CD14-positive monocyte (primary cell): Measurements from ENCODE around the gene VTI1A. TPM values are rescaled to one million over a fixed set of nuclear protein-coding genes. Genes with fewer than 3 reads are reported as not detected.
A peak's percentile ranks its signal among the peaks of the same experiment; 100 is the strongest.

ENCODE experiments used
- DNase-seq, 3 donors: peaks; one replicate each; pipeline ENCODE4 v3.0.0-alpha.2; 2011 to 2022
- H2AFZ ChIP-seq: 2 replicates; pipeline ENCODE4 v1.6.0; 2012; ENCODE audit warnings: mild to moderate bottlenecking, low read depth, low read length, inconsistent platforms; ENCODE audit not compliant: insufficient read depth, poor library complexity, severe bottlenecking
- H3K27ac ChIP-seq, 2 donors: 1 replicate in 1 of 2; 2 replicates in 1 of 2; pipeline ENCODE4 v1.5.1; 2012 to 2013; ENCODE audit warnings: low read length in 2 of 2, control low read depth in 1 of 2, inconsistent platforms in 1 of 2, low read depth in 1 of 2, mild to moderate bottlenecking in 1 of 2
- H3K27me3 ChIP-seq, 2 donors: one replicate each; pipeline versions ENCODE4 v1.6.0 to v1.6.1; 2011 to 2013; ENCODE audit warnings: low read length in 2 of 2; ENCODE audit not compliant: control insufficient read depth in 2 of 2, insufficient read depth in 2 of 2
- H3K36me3 ChIP-seq, 2 donors: replicated peaks in 1 of 2; 1 replicate in 1 of 2; 2 replicates in 1 of 2; pipeline versions ENCODE4 v1.5.1 to v1.6.1; 2012 to 2013; ENCODE audit warnings: low read length in 2 of 2, control low read depth in 1 of 2, inconsistent platforms in 1 of 2, mild to moderate bottlenecking in 1 of 2; ENCODE audit not compliant: insufficient read depth in 2 of 2, control insufficient read depth in 1 of 2
- H3K4me1 ChIP-seq, 2 donors: 1 replicate in 1 of 2; 2 replicates in 1 of 2; pipeline versions ENCODE4 v1.5.1 to v1.6.1; 2012 to 2013; ENCODE audit warnings: low read length in 2 of 2, control low read depth in 1 of 2, inconsistent platforms in 1 of 2, mild to moderate bottlenecking in 1 of 2, moderate library complexity in 1 of 2; ENCODE audit not compliant: insufficient read depth in 2 of 2, control insufficient read depth in 1 of 2
- H3K4me2 ChIP-seq: replicated peaks from 2 replicates; pipeline ENCODE3; 2012; ENCODE audit warnings: low read length, moderate library complexity, mild to moderate bottlenecking; ENCODE audit not compliant: poor library complexity, severe bottlenecking; ENCODE audit errors: extremely low read depth
- H3K4me3 ChIP-seq, 3 experiments: fragments of 200-600 bp in 1 of 3; sonication (generic) in 1 of 3; replicated peaks in 1 of 3; 1 replicate in 2 of 3; 2 replicates in 1 of 3; pipeline ENCODE4 v1.5.1; 2011 to 2013; ENCODE audit warnings: low read length in 3 of 3, mild to moderate bottlenecking in 3 of 3, control low read depth in 2 of 3, low read depth in 2 of 3, inconsistent platforms in 1 of 3, moderate library complexity in 1 of 3
- H3K79me2 ChIP-seq: 2 replicates; pipeline ENCODE4 v1.6.0; 2012; ENCODE audit warnings: mild to moderate bottlenecking, control low read depth, inconsistent platforms, low read length, moderate library complexity; ENCODE audit not compliant: insufficient read depth
- H3K9ac ChIP-seq: 2 replicates; pipeline ENCODE4 v1.6.0; 2017; ENCODE audit warnings: low read length, mild to moderate bottlenecking; ENCODE audit not compliant: insufficient read depth, poor library complexity, severe bottlenecking
- H3K9me3 ChIP-seq, 2 donors: replicated peaks in 1 of 2; 1 replicate in 1 of 2; 2 replicates in 1 of 2; pipeline versions ENCODE4 v1.5.1 to v1.6.1; 2012 to 2013; ENCODE audit warnings: low read length in 2 of 2, control low read depth in 1 of 2; ENCODE audit not compliant: control insufficient read depth in 1 of 2, insufficient read depth in 1 of 2
- H4K20me1 ChIP-seq: 2 replicates; pipeline ENCODE4 v1.6.0; 2012; ENCODE audit warnings: mild to moderate bottlenecking, low read length, control low read depth, moderate library complexity; ENCODE audit not compliant: insufficient read depth
- H3K27ac Mint-ChIP-seq, 7 donors: one replicate each; pipeline ENCODE4 v1.8.0; 2020; ENCODE audit warnings: mild to moderate bottlenecking in 7 of 7, mixed read lengths in 7 of 7, moderate library complexity in 6 of 7, inconsistent platforms in 2 of 7
- H3K27me3 Mint-ChIP-seq, 3 donors: one replicate each; pipeline ENCODE4 v1.8.0; 2021 to 2022; ENCODE audit warnings: low read depth in 3 of 3, mild to moderate bottlenecking in 3 of 3, mixed read lengths in 3 of 3, moderate library complexity in 3 of 3, inconsistent platforms in 1 of 3
- H3K36me3 Mint-ChIP-seq, 2 donors: one replicate each; pipeline ENCODE4 v1.8.0; 2020; ENCODE audit warnings: mixed read lengths in 2 of 2, inconsistent platforms in 1 of 2, mild to moderate bottlenecking in 1 of 2
- H3K4me1 Mint-ChIP-seq: one replicate; pipeline ENCODE4 v1.8.0; 2020; ENCODE audit warnings: mild to moderate bottlenecking, mixed read lengths
- H3K4me3 Mint-ChIP-seq, 2 donors: one replicate each; pipeline ENCODE4 v1.8.0; 2020; ENCODE audit warnings: mild to moderate bottlenecking in 2 of 2, mixed read lengths in 2 of 2, moderate library complexity in 1 of 2
- H3K9me3 Mint-ChIP-seq, 7 donors: one replicate each; pipeline ENCODE4 v1.8.0; 2020 to 2022; ENCODE audit warnings: mixed read lengths in 7 of 7, mild to moderate bottlenecking in 6 of 7, moderate library complexity in 6 of 7, inconsistent platforms in 2 of 7
- CTCF ChIP-seq: fragments of 200-600 bp; IDR thresholded peaks from one replicate; pipeline ENCODE4 v1.8.0; 2022; ENCODE audit warnings: antibody characterized with exemption, mild to moderate bottlenecking
- WGBS: methylation state at CpG from one replicate; pipeline ENCODE4 v1.1.5; 2013; ENCODE audit warnings: missing lambda C conversion rate; ENCODE audit not compliant: insufficient coverage; 5-methylcytosine and 5-hydroxymethylcytosine counted together
- intact Hi-C, 2 donors: fragments of 100-400 bp; cut with micrococcal nuclease; formaldehyde crosslinking; loops; one replicate each; pipeline versions ENCODE4 v1.15.0 to v1.15.1; 2023
- polyA plus RNA-seq, 3 donors: library from polyadenylated mRNA; depleted of rRNA in 1 of 3; unstranded in 2 of 3; stranded (reverse) in 1 of 3; fragments of 300-500 nt in 2 of 3; fragments of >200 nt in 1 of 3; fragmentation: Illumina TruSeq in 2 of 3; gene quantifications; 1 replicate in 2 of 3; 2 replicates in 1 of 3; pipeline ENCODE4 v1.2.3, GENCODE V29; 2012 to 2021

VTI1A gene
- polyA plus RNA-seq, 3 donors = 23.6 to 25.4 (median 24.1) TPM

GRCh38 chr10:112813866-112814591, 367.0 kb downstream of the VTI1A start:
- Mint-ChIP-seq H3K27ac (peak overlapping the region in 6 of 7 donors; percentile 46 to 96 (median 78)), H3K4me1 (peaks cover 63% of the 10 kb centered on the region), H3K4me3 (peak overlapping the region; percentile 14 to 53), H3K27me3 (peaks cover 0 to 3% (median 1%) of the 10 kb centered on the region in 3 donors), H3K9me3 (peaks cover 0 to 7% (median 0%) of the 10 kb centered on the region in 7 donors), H3K36me3 (peaks cover 38 to 43% of the 10 kb centered on the region in 2 donors)
- no peak overlapping the region for H3K9ac ChIP-seq
- H3K27me3 ChIP-seq = no peaks in the 10 kb centered on the region
- H3K9me3 ChIP-seq = no peaks in the 10 kb centered on the region
- WGBS = 46% methylated on average over 11 of the region's 16 CpGs
- TF ChIP-seq CTCF = no peak
- no peaks in the 10 kb centered on the region for H3K79me2 ChIP-seq
- H3K4me1 ChIP-seq = peaks cover 44 to 49% of the 10 kb centered on the region in 2 donors
- H3K4me3 ChIP-seq = no peak overlapping the region
- H3K36me3 ChIP-seq = peaks cover 0 to 9% of the 10 kb centered on the region in 2 donors
- H4K20me1 ChIP-seq = no peaks in the 10 kb centered on the region
- H3K27ac ChIP-seq = peak overlapping the region in 1 of 2 donors; percentile 6
- intact Hi-C loops = loop anchor here (2.0 to 10.0 kb wide), 2 partner anchors 135 to 141 kb away; partner anchors contain the start of gene TCF7L2 (in 1 of the 2)
- H2AFZ ChIP-seq = no peak overlapping the region
- peak; percentile 8 to 21 (median 19) for DNase-seq
- no peak overlapping the region for H3K4me2 ChIP-seq

DNA sequence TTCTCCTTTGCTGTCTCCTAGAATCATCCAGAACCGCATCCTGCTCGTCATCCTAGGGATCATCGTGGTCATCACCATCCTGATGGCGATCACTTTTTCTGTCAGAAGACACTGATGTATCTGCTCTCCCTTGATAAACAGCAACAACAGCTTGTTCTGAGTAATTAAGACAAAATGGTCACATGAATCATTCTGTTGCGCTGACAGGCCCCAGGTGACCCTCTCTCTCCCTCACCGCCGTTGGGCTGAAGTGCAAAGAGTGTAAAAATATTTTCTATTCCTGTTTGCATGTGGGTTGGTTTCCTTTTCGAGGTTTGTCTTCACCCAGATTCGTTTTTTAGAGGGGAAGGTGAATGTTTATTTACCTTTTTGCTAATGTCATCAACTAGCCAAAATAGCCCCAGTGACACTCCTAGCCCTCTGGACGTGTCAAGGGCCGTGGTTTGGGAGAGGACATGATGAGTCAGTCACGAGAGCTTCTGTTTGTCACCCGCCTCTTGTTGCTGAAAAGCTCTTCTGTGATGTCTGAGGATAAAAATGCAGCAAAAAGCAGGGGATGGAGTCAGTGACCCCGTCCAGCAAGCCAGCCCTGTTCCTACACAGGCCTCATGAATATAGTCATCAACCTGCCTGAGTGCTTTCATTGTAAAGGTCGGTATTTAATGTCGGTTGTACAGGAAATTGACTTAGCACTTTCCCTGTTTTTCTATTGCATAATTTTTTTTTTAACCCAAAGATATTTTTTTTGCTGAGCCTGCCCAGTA, 368.4 kb downstream of the VTI1A start:
- H3K4me1 Mint-ChIP-seq = peaks cover 77% of the 10 kb centered on the region
- Histone ChIP-seq H3K36me3 (peaks cover 0 to 7% of the 10 kb centered on the region in 2 donors), H2AFZ (peak overlapping the region; percentile 37), H3K4me3 (peak overlapping the region in 2 of 3 experiments; percentile 4 to 35), H3K9ac (peak overlapping the region; percentile 9), H3K27me3 (no peaks in the 10 kb centered on the region), H3K27ac (peak overlapping the region; percentile 3 to 71), H3K4me2 (peak overlapping the region; percentile 48), H3K79me2 (no peaks in the 10 kb centered on the region), H3K4me1 (peaks cover 57 to 63% of the 10 kb centered on the region in 2 donors), H3K9me3 (no peaks in the 10 kb centered on the region), H4K20me1 (peaks cover 7% of the 10 kb centered on the region)
- intact Hi-C loops = loop anchor here (1.0 to 10.0 kb wide), 3 partner anchors 37 to 139 kb away; partner anchors contain the start of gene TCF7L2 (in 1 of the 2)
- DNase-seq = peak; percentile 73 to 84 (median 80)
- peak overlapping the region; percentile 50 to 96 (median 86) for H3K27ac Mint-ChIP-seq
- peak overlapping the region; percentile 48 to 92 for H3K4me3 Mint-ChIP-seq
- 31% methylated on average over 5 of the region's 16 CpGs for WGBS
- TF ChIP-seq CTCF = no peak
- peaks cover 38 to 44% of the 10 kb centered on the region in 2 donors for H3K36me3 Mint-ChIP-seq
- H3K9me3 Mint-ChIP-seq = peaks cover 0 to 7% (median 0%) of the 10 kb centered on the region in 7 donors
- H3K27me3 Mint-ChIP-seq = peaks cover 0 to 3% (median 1%) of the 10 kb centered on the region in 3 donors
